DOHH2 (cell line): ENCODE measurements around the gene WDR35.

Source experiments
- CTCF ChIP-seq: fragments of 200-600 bp; sonication (generic); IDR thresholded peaks from one replicate; pipeline ENCODE4 v1.5.1; 2014; ENCODE audit warnings: antibody characterized with exemption, mild to moderate bottlenecking, low read depth, low read length; ENCODE audit not compliant: poor library complexity, severe bottlenecking
- EZH2phosphoT487 ChIP-seq: fragments of 200-600 bp; sonication (generic); IDR thresholded peaks from 2 replicates; pipeline ENCODE4 v1.6.1; 2017; ENCODE audit warnings: borderline replicate concordance, mild to moderate bottlenecking, antibody characterized with exemption, low read length, moderate library complexity, mixed read lengths

GRCh38 chr2:19990416-19990728, 467 bp upstream of the WDR35 start:
- TF ChIP-seq CTCF, result no peak
- no peak for TF ChIP-seq EZH2phosphoT487
